MM.1S (cell line): ENCODE results near the gene BCL11A.

Source experiments
- EZH2 ChIP-seq: fragments of 300-600 bp; sonication (generic); optimal IDR thresholded peaks from 2 replicates; pipeline ENCODE3; 2017; ENCODE audit warnings: low read depth, mild to moderate bottlenecking, antibody characterized with exemption, low read length, mixed read lengths
- EZH2phosphoT487 ChIP-seq: fragments of 300-600 bp; sonication (generic); IDR thresholded peaks from 2 replicates; pipeline ENCODE4 v1.6.1; 2018; ENCODE audit warnings: antibody characterized with exemption, low read length
- TF ChIP-seq, protein P1 (sequence below): fragments of 300-600 bp; sonication (generic); IDR thresholded peaks from 2 replicates; pipeline ENCODE4 v1.5.1; 2016; ENCODE audit warnings: antibody characterized with exemption, low read length, mixed read lengths

DNA sequence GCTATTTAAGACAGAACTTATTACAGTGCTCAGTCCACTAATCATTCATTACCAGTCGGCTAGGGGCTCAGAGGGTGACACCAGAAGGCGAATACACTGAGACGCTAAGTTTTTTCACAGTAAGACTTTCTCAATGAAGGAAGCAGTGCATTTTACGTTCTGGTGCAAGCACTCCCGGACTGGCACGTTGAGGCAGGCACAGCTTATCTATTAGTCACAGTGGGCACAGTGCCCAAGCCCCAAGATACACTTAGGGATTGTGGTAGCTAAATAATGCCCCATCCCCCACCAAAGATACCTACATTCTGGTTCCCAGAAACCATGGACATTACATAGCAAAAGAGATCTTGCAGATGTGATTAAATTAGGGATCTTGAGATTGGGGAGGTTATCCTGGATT is 32.6 kb upstream of the BCL11A start:
- TF ChIP-seq, protein P1, sequence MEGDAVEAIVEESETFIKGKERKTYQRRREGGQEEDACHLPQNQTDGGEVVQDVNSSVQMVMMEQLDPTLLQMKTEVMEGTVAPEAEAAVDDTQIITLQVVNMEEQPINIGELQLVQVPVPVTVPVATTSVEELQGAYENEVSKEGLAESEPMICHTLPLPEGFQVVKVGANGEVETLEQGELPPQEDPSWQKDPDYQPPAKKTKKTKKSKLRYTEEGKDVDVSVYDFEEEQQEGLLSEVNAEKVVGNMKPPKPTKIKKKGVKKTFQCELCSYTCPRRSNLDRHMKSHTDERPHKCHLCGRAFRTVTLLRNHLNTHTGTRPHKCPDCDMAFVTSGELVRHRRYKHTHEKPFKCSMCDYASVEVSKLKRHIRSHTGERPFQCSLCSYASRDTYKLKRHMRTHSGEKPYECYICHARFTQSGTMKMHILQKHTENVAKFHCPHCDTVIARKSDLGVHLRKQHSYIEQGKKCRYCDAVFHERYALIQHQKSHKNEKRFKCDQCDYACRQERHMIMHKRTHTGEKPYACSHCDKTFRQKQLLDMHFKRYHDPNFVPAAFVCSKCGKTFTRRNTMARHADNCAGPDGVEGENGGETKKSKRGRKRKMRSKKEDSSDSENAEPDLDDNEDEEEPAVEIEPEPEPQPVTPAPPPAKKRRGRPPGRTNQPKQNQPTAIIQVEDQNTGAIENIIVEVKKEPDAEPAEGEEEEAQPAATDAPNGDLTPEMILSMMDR: no peak
- no peak for TF ChIP-seq EZH2
- no peak for TF ChIP-seq EZH2phosphoT487
